Uterus (tissue), 4 donors: ENCODE data around the gene LMX1A. TPM values are rescaled to one million over a fixed set of nuclear protein-coding genes. Genes with fewer than 3 reads are reported as not detected.

Source experiments
- DNase-seq, 2 donors: peaks; one replicate each; pipeline ENCODE4 v3.0.0-alpha.2; 2019 to 2020
- H3K27ac ChIP-seq, 2 donors: fragments of 200-600 bp; sonication (generic); 1 replicate in 1 of 2; 2 replicates in 1 of 2; pipeline ENCODE4 v1.5.1; 2016 to 2018
- H3K27me3 ChIP-seq, 2 donors: fragments of 200-600 bp; sonication (generic); one replicate each; pipeline ENCODE4 v1.5.1; 2018 to 2019; ENCODE audit warnings: control low read depth in 1 of 2
- H3K36me3 ChIP-seq, 2 donors: fragments of 200-600 bp; sonication (generic); one replicate each; pipeline ENCODE4 v1.5.1; 2019; ENCODE audit warnings: control low read depth in 1 of 2
- H3K4me1 ChIP-seq, 2 donors: fragments of 200-600 bp; sonication (generic); one replicate each; pipeline ENCODE4 v1.5.1; 2018 to 2019; ENCODE audit warnings: control low read depth in 1 of 2
- H3K4me3 ChIP-seq, 2 donors: fragments of 200-600 bp; sonication (generic); 1 replicate in 1 of 2; 2 replicates in 1 of 2; pipeline ENCODE4 v1.5.1; 2018 to 2019; ENCODE audit warnings: mild to moderate bottlenecking in 1 of 2
- H3K9me3 ChIP-seq, 2 donors: fragments of 200-600 bp; sonication (generic); one replicate each; pipeline ENCODE4 v1.5.1; 2019; ENCODE audit warnings: control low read depth in 1 of 2
- CTCF ChIP-seq, 4 experiments: fragments of 200-600 bp in 2 of 4; fragments of 450-650 bp in 2 of 4; sonication (generic) in 2 of 4; IDR thresholded peaks; one replicate each; pipeline ENCODE4 v1.5.1; 2016 to 2019; ENCODE audit warnings: antibody characterized with exemption in 4 of 4, mild to moderate bottlenecking in 2 of 4, moderate library complexity in 1 of 4
- POLR2A ChIP-seq, 2 donors: fragments of 450-650 bp; IDR thresholded peaks; one replicate each; pipeline ENCODE4 v1.6.1; 2016; ENCODE audit warnings: antibody characterized with exemption in 2 of 2, mild to moderate bottlenecking in 1 of 2, moderate library complexity in 1 of 2
- intact Hi-C: fragments of 100-400 bp; cut with DNase I; formaldehyde crosslinking; loops from one replicate; pipeline ENCODE4 v1.15.1; 2023; ENCODE audit warnings: low total_unique reads
- total RNA-seq, 4 donors: library from RNA; depleted of rRNA in 3 of 4; stranded (reverse); fragments of >200 nt in 3 of 4; gene quantifications; one replicate each; pipeline versions ENCODE4 v1.1.0 to v1.2.4, GENCODE V29; 2014 to 2023
- donor health status: DM: yes; HTN: yes; CAD: no.

The LMX1A gene
- total RNA-seq, 4 donors from 2014 or later = 0.41 TPM; not detected in 3

GRCh38 chr1:165217958-165218357, 138.6 kb downstream of the LMX1A start:
- no peak for DNase-seq
- Histone ChIP-seq H3K27ac (no peak overlapping the region), H3K4me1 (peaks cover 0 to 7% of the 10 kb centered on the region in 2 donors), H3K36me3 (no peaks in the 10 kb centered on the region), H3K9me3 (no peaks in the 10 kb centered on the region), H3K4me3 (no peak overlapping the region), H3K27me3 (no peaks in the 10 kb centered on the region)
- TF ChIP-seq CTCF (IDR thresholded peaks at IDR 0.05) = no peak
- TF ChIP-seq POLR2A (IDR thresholded peaks at IDR 0.05) = no peak
- intact Hi-C loops = no loop called here

- Histone ChIP-seq H3K27ac (no peak overlapping the region), H3K36me3 (no peaks in the 10 kb centered on the region), H3K4me3 (no peak overlapping the region), H3K27me3 (no peaks in the 10 kb centered on the region), H3K4me1 (peaks cover 0 to 7% of the 10 kb centered on the region in 2 donors), H3K9me3 (no peaks in the 10 kb centered on the region)
- no peak for DNase-seq
- TF ChIP-seq POLR2A (IDR thresholded peaks at IDR 0.05) = no peak
- TF ChIP-seq CTCF (IDR thresholded peaks at IDR 0.05) = no peak
- intact Hi-C loops = no loop called here
Measured at GRCh38 chr1:165216254-165216653, 140.3 kb downstream of the LMX1A start.

GRCh38 chr1:165215676-165216075, 140.8 kb downstream of the LMX1A start:
- no peaks in the 10 kb centered on the region for H3K9me3 ChIP-seq

GRCh38 chr1:165212229-165212628, 144.3 kb downstream of the LMX1A start:
- TF ChIP-seq CTCF (IDR thresholded peaks at IDR 0.05) (no peak), POLR2A (IDR thresholded peaks at IDR 0.05) (no peak)
- intact Hi-C loops = no loop called here
- DNase-seq = no peak
- no peaks in the 10 kb centered on the region for H3K27me3 ChIP-seq
- no peak overlapping the region for H3K27ac ChIP-seq
- no peaks in the 10 kb centered on the region for H3K9me3 ChIP-seq
- no peaks in the 10 kb centered on the region for H3K4me1 ChIP-seq
- no peaks in the 10 kb centered on the region for H3K36me3 ChIP-seq
- H3K4me3 ChIP-seq = no peak overlapping the region

More at GRCh38 chr1:165215676-165216075, 140.8 kb downstream of the LMX1A start:
- peaks cover 0 to 7% of the 10 kb centered on the region in 2 donors for H3K4me1 ChIP-seq
- H3K27ac ChIP-seq = no peak overlapping the region
- no peak for DNase-seq
- H3K36me3 ChIP-seq = no peaks in the 10 kb centered on the region
- no peak for TF ChIP-seq POLR2A (IDR thresholded peaks at IDR 0.05)
- TF ChIP-seq CTCF (IDR thresholded peaks at IDR 0.05) = no peak
- no peaks in the 10 kb centered on the region for H3K27me3 ChIP-seq
- H3K4me3 ChIP-seq = no peak overlapping the region
- intact Hi-C loops = no loop called here

- no peak for DNase-seq
- no peaks in the 10 kb centered on the region for H3K4me1 ChIP-seq
- no peak for TF ChIP-seq CTCF (IDR thresholded peaks at IDR 0.05)
- TF ChIP-seq POLR2A (IDR thresholded peaks at IDR 0.05) = no peak
- no peaks in the 10 kb centered on the region for H3K27me3 ChIP-seq
- H3K9me3 ChIP-seq = no peaks in the 10 kb centered on the region
- intact Hi-C loops = no loop called here
- H3K36me3 ChIP-seq = no peaks in the 10 kb centered on the region
- H3K27ac ChIP-seq = no peak overlapping the region
- no peak overlapping the region for H3K4me3 ChIP-seq
Measured at GRCh38 chr1:165207853-165208515, 148.5 kb downstream of the LMX1A start.
